ENCODE results near the gene FOXF1. TPM values are rescaled to one million over a fixed set of nuclear protein-coding genes. Genes with fewer than 3 reads are reported as not detected.

Gene FOXF1
- total and polyA plus RNA-seq, 2 experiments from 2014 or later, result 2.6 to 4.4 TPM

DNA sequence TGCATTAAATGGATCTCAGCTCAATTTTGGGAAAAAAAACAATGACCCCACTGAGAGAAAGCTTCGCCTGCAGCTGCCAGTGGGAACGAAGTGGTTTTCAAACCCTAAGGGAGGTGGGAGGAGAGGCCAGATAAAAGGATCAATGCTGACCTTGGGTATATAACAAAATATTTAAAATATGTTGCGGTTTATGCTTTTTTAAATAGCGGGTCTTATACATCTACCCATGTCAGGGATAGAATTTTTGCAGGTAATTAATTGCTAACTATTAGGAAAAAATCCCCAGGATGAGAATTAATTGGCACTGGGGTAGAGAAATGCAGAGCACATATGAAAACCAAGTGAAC is 10.9 kb upstream of the FOXF1 start:
- Histone ChIP-seq H3K9me3 (ENCODE audit: low read depth) (no peaks in the 10 kb centered on the region), H3K36me3 (no peaks in the 10 kb centered on the region), H3K4me3 (no peak overlapping the region), H3K27me3 (peaks cover 100% of the 10 kb centered on the region), H3K4me1 (ENCODE audit: low read depth) (peaks cover 14% of the 10 kb centered on the region), H3K27ac (no peak overlapping the region)
- TF ChIP-seq, protein P1, sequence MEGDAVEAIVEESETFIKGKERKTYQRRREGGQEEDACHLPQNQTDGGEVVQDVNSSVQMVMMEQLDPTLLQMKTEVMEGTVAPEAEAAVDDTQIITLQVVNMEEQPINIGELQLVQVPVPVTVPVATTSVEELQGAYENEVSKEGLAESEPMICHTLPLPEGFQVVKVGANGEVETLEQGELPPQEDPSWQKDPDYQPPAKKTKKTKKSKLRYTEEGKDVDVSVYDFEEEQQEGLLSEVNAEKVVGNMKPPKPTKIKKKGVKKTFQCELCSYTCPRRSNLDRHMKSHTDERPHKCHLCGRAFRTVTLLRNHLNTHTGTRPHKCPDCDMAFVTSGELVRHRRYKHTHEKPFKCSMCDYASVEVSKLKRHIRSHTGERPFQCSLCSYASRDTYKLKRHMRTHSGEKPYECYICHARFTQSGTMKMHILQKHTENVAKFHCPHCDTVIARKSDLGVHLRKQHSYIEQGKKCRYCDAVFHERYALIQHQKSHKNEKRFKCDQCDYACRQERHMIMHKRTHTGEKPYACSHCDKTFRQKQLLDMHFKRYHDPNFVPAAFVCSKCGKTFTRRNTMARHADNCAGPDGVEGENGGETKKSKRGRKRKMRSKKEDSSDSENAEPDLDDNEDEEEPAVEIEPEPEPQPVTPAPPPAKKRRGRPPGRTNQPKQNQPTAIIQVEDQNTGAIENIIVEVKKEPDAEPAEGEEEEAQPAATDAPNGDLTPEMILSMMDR (IDR thresholded peaks at IDR 0.05; ENCODE audit: low read depth, low read length), result no peak
- no peak for DNase-seq (ENCODE audit: low read depth in 1 of 2, low spot score in 1 of 2)

DNA sequence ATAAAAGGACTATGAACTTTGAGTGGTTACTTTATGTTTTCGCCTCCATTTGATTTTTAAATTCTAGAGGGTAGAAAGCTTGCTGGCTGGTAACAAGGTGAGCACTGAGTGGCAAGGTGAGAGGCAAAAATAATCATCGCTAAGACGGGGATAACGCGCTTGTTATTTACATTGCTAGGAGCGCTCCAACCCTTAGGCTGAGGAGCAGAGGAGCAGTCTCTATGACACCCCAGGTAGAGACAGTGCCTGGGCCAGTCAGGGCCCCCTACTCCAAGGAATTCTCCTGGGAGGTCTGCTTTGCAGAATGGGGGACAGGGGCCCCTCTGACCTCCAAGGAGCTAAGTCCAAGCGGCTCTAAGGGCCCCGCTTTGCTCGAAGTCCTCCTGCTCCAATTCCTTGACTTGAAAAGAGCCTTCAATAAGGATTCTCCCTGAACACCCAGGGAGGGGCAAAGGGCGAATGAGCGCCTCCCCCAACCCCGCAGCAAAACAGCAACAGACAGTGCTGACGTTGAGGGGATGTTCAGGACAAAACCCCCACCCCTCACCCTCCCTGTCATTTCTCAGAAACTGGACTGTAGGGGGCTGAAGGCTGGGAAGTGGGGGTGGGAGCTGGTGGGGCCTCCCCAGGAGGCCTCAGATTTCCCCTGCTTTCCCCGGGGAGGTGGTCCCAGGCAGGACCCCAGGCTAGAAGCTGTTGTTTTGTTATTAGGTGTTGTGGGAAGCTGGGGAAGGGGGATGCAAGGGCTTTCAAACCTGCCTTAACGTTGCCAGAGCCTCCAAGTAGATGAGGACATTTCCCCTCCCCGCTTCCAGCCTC is 10.2 kb upstream of the FOXF1 start:
- Histone ChIP-seq H3K27ac (no peak overlapping the region), H3K27me3 (peaks cover 100% of the 10 kb centered on the region), H3K4me3 (no peak overlapping the region), H3K4me1 (ENCODE audit: low read depth) (peaks cover 14% of the 10 kb centered on the region), H3K36me3 (no peaks in the 10 kb centered on the region), H3K9me3 (ENCODE audit: low read depth) (no peaks in the 10 kb centered on the region)
- DNase-seq (ENCODE audit: low read depth in 1 of 2, low spot score in 1 of 2), result no peak
- TF ChIP-seq, protein P1 (IDR thresholded peaks at IDR 0.05; ENCODE audit: low read depth, low read length), result no peak

- TF ChIP-seq, protein P1 (IDR thresholded peaks at IDR 0.05; ENCODE audit: low read depth, low read length), result no peak
- H3K27ac ChIP-seq, result no peak overlapping the region
- DNase-seq (ENCODE audit: low read depth in 1 of 2, low spot score in 1 of 2), result no peak
- no peaks in the 10 kb centered on the region for H3K9me3 ChIP-seq (ENCODE audit: low read depth)
- no peak overlapping the region for H3K4me3 ChIP-seq
- peaks cover 100% of the 10 kb centered on the region for H3K27me3 ChIP-seq
- peaks cover 14% of the 10 kb centered on the region for H3K4me1 ChIP-seq (ENCODE audit: low read depth)
- H3K36me3 ChIP-seq, result no peaks in the 10 kb centered on the region
Measured at GRCh38 chr16:86500708-86501510, 9.4 kb upstream of the FOXF1 start.

- Histone ChIP-seq H3K27me3 (peaks cover 100% of the 10 kb centered on the region), H3K4me3 (no peak overlapping the region), H3K27ac (no peak overlapping the region), H3K36me3 (no peaks in the 10 kb centered on the region), H3K4me1 (ENCODE audit: low read depth) (peaks cover 12% of the 10 kb centered on the region), H3K9me3 (ENCODE audit: low read depth) (no peaks in the 10 kb centered on the region)
- TF ChIP-seq, protein P1 (IDR thresholded peaks at IDR 0.05; ENCODE audit: low read depth, low read length), result no peak
- no peak for DNase-seq (ENCODE audit: low read depth in 1 of 2, low spot score in 1 of 2)
Measured at GRCh38 chr16:86501989-86502855, 8.1 kb upstream of the FOXF1 start.
